IMR-90 (cell line): ENCODE results near the gene OR4D9. TPM values are rescaled to one million over a fixed set of nuclear protein-coding genes. Genes with fewer than 3 reads are reported as not detected.

ENCODE experiments used
- ATAC-seq: fragments of 200-7000 bp; cut with Tn5 transposase; 2 replicates; pipeline ENCODE4 v1.9.1; 2020; ENCODE audit warnings: low read depth, mild to moderate bottlenecking, moderate library complexity
- BruUV-seq: library from RNA; stranded (reverse); fragments of 400-500 nt; replicated peaks from 2 replicates; lab custom pipeline; 2021; lab: Mats Ljungman, UMichigan
- CTCF ChIA-PET: fragments of 300-600 bp; formaldehyde crosslinking; extraction: SDS; loops from one replicate; lab custom pipeline; 2021; ENCODE audit warnings: antibody characterized with exemption; lab: Yijun Ruan, JAX
- POLR2A ChIA-PET: fragments of 300-600 bp; sonication (Branson Sonifier 250); formaldehyde crosslinking; loops from one replicate; lab custom pipeline; 2022; ENCODE audit warnings: antibody characterized with exemption; ENCODE audit not compliant: unreplicated experiment; lab: Charles Lee
- DNase-seq: peaks from one replicate; pipeline ENCODE4 v3.0.0; 2013
- H2AFZ ChIP-seq: replicated peaks from 2 replicates; pipeline ENCODE3; 2013; ENCODE audit warnings: low read length, mild to moderate bottlenecking; ENCODE audit not compliant: poor library complexity
- H2AK5ac ChIP-seq: 2 replicates; pipeline ENCODE4 v1.6.1; 2013; ENCODE audit warnings: low read depth, low read length, inconsistent platforms
- H2AK9ac ChIP-seq: replicated peaks from 2 replicates; pipeline ENCODE3; 2013; ENCODE audit warnings: mild to moderate bottlenecking, low read depth, low read length, moderate library complexity; ENCODE audit not compliant: poor library complexity
- H2BK120ac ChIP-seq: 2 replicates; pipeline ENCODE4 v1.6.1; 2013; ENCODE audit warnings: low read depth, low read length, inconsistent platforms
- H2BK15ac ChIP-seq: 3 replicates; pipeline ENCODE4 v1.6.1; 2013; ENCODE audit warnings: low read depth, low read length, inconsistent platforms
- H2BK20ac ChIP-seq: 2 replicates; pipeline ENCODE4 v1.6.1; 2013; ENCODE audit warnings: low read depth, mild to moderate bottlenecking, inconsistent platforms, low read length, moderate library complexity
- H2BK5ac ChIP-seq: 2 replicates; pipeline ENCODE4 v1.6.1; 2013; ENCODE audit warnings: mild to moderate bottlenecking, low read depth, low read length, inconsistent platforms; ENCODE audit not compliant: poor library complexity, severe bottlenecking
- H3K14ac ChIP-seq: replicated peaks from 2 replicates; pipeline ENCODE4 v1.6.1; 2013; ENCODE audit warnings: low read depth, low read length, inconsistent platforms
- H3K18ac ChIP-seq: 2 replicates; pipeline ENCODE4 v1.6.1; 2013; ENCODE audit warnings: low read depth, low read length, control low read depth
- H3K23ac ChIP-seq: 2 replicates; pipeline ENCODE4 v1.6.1; 2013; ENCODE audit warnings: low read depth, low read length, inconsistent platforms
- H3K27ac ChIP-seq: 2 replicates; pipeline ENCODE4 v1.5.1; 2013; ENCODE audit warnings: mild to moderate bottlenecking, control low read depth, low read length; ENCODE audit not compliant: insufficient read depth
- H3K27me3 ChIP-seq: 2 replicates; pipeline ENCODE4 v1.6.1; 2013; ENCODE audit warnings: low read length; ENCODE audit not compliant: control insufficient read depth, insufficient read depth
- H3K36me3 ChIP-seq: 2 replicates; pipeline ENCODE4 v1.6.1; 2013; ENCODE audit warnings: low read length, mixed read lengths; ENCODE audit not compliant: control insufficient read depth, insufficient read depth
- H3K4ac ChIP-seq: 2 replicates; pipeline ENCODE4 v1.6.1; 2013; ENCODE audit warnings: low read depth, low read length, inconsistent platforms
- H3K4me1 ChIP-seq: 2 replicates; pipeline ENCODE4 v1.6.1; 2013; ENCODE audit warnings: low read length, mixed read lengths; ENCODE audit not compliant: control insufficient read depth, insufficient read depth
- H3K4me2 ChIP-seq: 2 replicates; pipeline ENCODE4 v1.6.1; 2013; ENCODE audit warnings: low read depth, mild to moderate bottlenecking, control low read depth, low read length, moderate library complexity
- H3K4me3 ChIP-seq: 2 replicates; pipeline ENCODE4 v1.5.1; 2013; ENCODE audit warnings: low read depth, mild to moderate bottlenecking, control low read depth, low read length, moderate library complexity; ENCODE audit not compliant: insufficient read depth
- H3K56ac ChIP-seq: 2 replicates; pipeline ENCODE4 v1.6.1; 2013; ENCODE audit warnings: low read length, inconsistent platforms; ENCODE audit not compliant: insufficient read depth; ENCODE audit errors: extremely low read depth
- H3K79me1 ChIP-seq, 2 experiments: 2 replicates each; pipeline ENCODE4 v1.6.1; 2013; ENCODE audit warnings: low read length in 2 of 2, inconsistent platforms in 1 of 2, low read depth in 1 of 2
- H3K9ac ChIP-seq: 2 replicates; pipeline ENCODE4 v1.6.1; 2013; ENCODE audit warnings: low read depth, low read length, control low read depth
- H3K9me1 ChIP-seq: 2 replicates; pipeline ENCODE4 v1.6.1; 2013; ENCODE audit warnings: low read length, inconsistent platforms; ENCODE audit not compliant: insufficient read depth
- H3K9me3 ChIP-seq: 2 replicates; pipeline ENCODE4 v1.6.1; 2013; ENCODE audit warnings: low read length; ENCODE audit not compliant: control insufficient read depth, insufficient read depth
- H4K20me1 ChIP-seq: 2 replicates; pipeline ENCODE4 v1.6.1; 2013; ENCODE audit warnings: low read length, inconsistent platforms; ENCODE audit not compliant: insufficient read depth
- H4K5ac ChIP-seq: 2 replicates; pipeline ENCODE4 v1.6.1; 2013; ENCODE audit warnings: mild to moderate bottlenecking, low read depth, low read length, control low read depth
- H4K8ac ChIP-seq, 2 experiments: 2 replicates each; pipeline ENCODE4 v1.6.1; 2013; ENCODE audit warnings: low read depth in 2 of 2, low read length in 2 of 2, control low read depth in 1 of 2, inconsistent platforms in 1 of 2
- H4K91ac ChIP-seq: 2 replicates; pipeline ENCODE4 v1.6.1; 2013; ENCODE audit warnings: low read depth, low read length, inconsistent platforms; ENCODE audit not compliant: insufficient read depth
- BHLHE40 ChIP-seq: fragments of 150-350 bp; IDR thresholded peaks from 2 replicates; pipeline ENCODE4 v1.6.1; 2016; ENCODE audit warnings: mild to moderate bottlenecking, low read depth, low read length
- CEBPB ChIP-seq: IDR thresholded peaks from 2 replicates; pipeline ENCODE4 v1.6.1; 2012; ENCODE audit warnings: low read depth, low read length, improper control_type of control experiment
- CHD1 ChIP-seq: IDR thresholded peaks from 2 replicates; pipeline ENCODE4 v1.6.1; 2012; ENCODE audit warnings: low read depth, low read length, improper control_type of control experiment
- CTCF ChIP-seq: conservative IDR thresholded peaks from 2 replicates; pipeline ENCODE4 v1.5.1; 2012; ENCODE audit warnings: mild to moderate bottlenecking, low read depth, low read length, improper control_type of control experiment
- ELK1 ChIP-seq: fragments of 150-350 bp; IDR thresholded peaks from 2 replicates; pipeline ENCODE4 v1.6.1; 2016; ENCODE audit warnings: low read depth, mild to moderate bottlenecking, low read length, moderate library complexity, borderline replicate concordance
- FOS ChIP-seq: fragments of 150-350 bp; IDR thresholded peaks from 2 replicates; pipeline ENCODE4 v1.6.1; 2016; ENCODE audit warnings: low read depth, low read length
- MAFK ChIP-seq: IDR thresholded peaks from 2 replicates; pipeline ENCODE4 v1.6.1; 2012; ENCODE audit warnings: low read depth, low read length, improper control_type of control experiment
- MXI1 ChIP-seq: IDR thresholded peaks from 2 replicates; pipeline ENCODE4 v1.6.1; 2012; ENCODE audit warnings: low read depth, mild to moderate bottlenecking, low read length, moderate library complexity, borderline replicate concordance
- NFE2L2 ChIP-seq: fragments of 150-350 bp; IDR thresholded peaks from 2 replicates; pipeline ENCODE4 v1.6.1; 2016; ENCODE audit warnings: low read depth, mild to moderate bottlenecking, low read length
- RAD21 ChIP-seq: IDR thresholded peaks from 2 replicates; pipeline ENCODE4 v1.6.1; 2012; ENCODE audit warnings: low read length, improper control_type of control experiment
- RCOR1 ChIP-seq: IDR thresholded peaks from 2 replicates; pipeline ENCODE4 v1.6.1; 2012; ENCODE audit warnings: mild to moderate bottlenecking, low read length, improper control_type of control experiment; ENCODE audit not compliant: insufficient replicate concordance
- RFX5 ChIP-seq: IDR thresholded peaks from 2 replicates; pipeline ENCODE4 v1.8.0; 2012; ENCODE audit warnings: low read depth, mild to moderate bottlenecking, low read length, moderate library complexity
- SMC3 ChIP-seq: fragments of 150-350 bp; IDR thresholded peaks from 2 replicates; pipeline ENCODE4 v1.6.1; 2016; ENCODE audit warnings: low read depth, mild to moderate bottlenecking, antibody characterized with exemption, low read length, moderate library complexity
- USF2 ChIP-seq: fragments of 150-350 bp; IDR thresholded peaks from 2 replicates; pipeline ENCODE4 v1.6.1; 2017; ENCODE audit warnings: mild to moderate bottlenecking, antibody characterized with exemption, low read length, low read depth
- dilution Hi-C: fragments of 300-500 bp; cut with HindIII; formaldehyde crosslinking; loops from one replicate; pipeline ENCODE4 v1.14.3; 2018; ENCODE audit warnings: low sequenced_read_pairs; ENCODE audit not compliant: unreplicated experiment
- in situ Hi-C: fragments of 300-500 bp; cut with MboI; formaldehyde crosslinking; loops from 3 replicates; pipeline ENCODE4 v1.14.3; 2019; ENCODE audit warnings: low sequenced_read_pairs, inconsistent platforms, mixed read lengths
- intact Hi-C: fragments of 100-400 bp; cut with micrococcal nuclease; formaldehyde crosslinking; loops from 2 replicates; pipeline ENCODE4 v1.10.0; 2022
- polyA plus RNA-seq, 3 experiments: library from polyadenylated mRNA; depleted of rRNA; stranded (reverse); fragments of >200 nt; gene quantifications; 2 replicates each; pipeline ENCODE4 v1.2.3, GENCODE V29; 2012; ENCODE audit warnings: low replicate concordance in 1 of 3
- total RNA-seq: library from RNA; depleted of rRNA; stranded (reverse); fragments of >200 nt; gene quantifications from 2 replicates; pipeline ENCODE4 v1.2.3, GENCODE V29; 2012

Gene OR4D9
- total and polyA plus RNA-seq, 2 of the 4 experiments (the other 2 are of a cell fraction): not detected

GRCh38 chr11:59473015-59473414 is 38.3 kb upstream of the OR4D9 start, which contains the start of gene OR4D10:
Gene OR4D10 (plus strand): TSS chr11:59473315. CDS start chr11:59477430, 4,115 bp downstream.
- Histone ChIP-seq H3K9ac (no peak within 1 kb of the TSS), H3K4me2 (no peak within 1 kb of the TSS), H2BK20ac (no peak within 1 kb of the TSS), H3K4ac (no peak within 1 kb of the TSS), H3K4me3 (no peak within 1 kb of the TSS), H3K56ac (no peak within 1 kb of the TSS), H4K5ac (no peak within 1 kb of the TSS), H3K23ac (no peak within 1 kb of the TSS), H2BK5ac (no peak within 1 kb of the TSS), H2AK9ac (no peak within 1 kb of the TSS), H3K4me1 (no peaks in the 10 kb centered on the region), H3K14ac (no peak within 1 kb of the TSS), H3K79me1 (no peaks in the 10 kb centered on the region), H2BK120ac (no peak within 1 kb of the TSS), H4K91ac (no peak within 1 kb of the TSS), H2BK15ac (no peak within 1 kb of the TSS), H3K9me3 (no peaks in the 10 kb centered on the region), H3K9me1 (no peaks in the 10 kb centered on the region), H3K27me3 (no peaks in the 10 kb centered on the region), H4K8ac (no peak within 1 kb of the TSS), H2AK5ac (no peak within 1 kb of the TSS), H3K27ac (no peak within 1 kb of the TSS), H3K18ac (no peak within 1 kb of the TSS), H4K20me1 (no peaks in the 10 kb centered on the region), H3K36me3 (no peaks in the 10 kb centered on the region), H2AFZ (no peak within 1 kb of the TSS)
- TF ChIP-seq ELK1: no peak
- TF ChIP-seq FOS: no peak
- TF ChIP-seq RFX5: no peak
- no peak for TF ChIP-seq USF2
- TF ChIP-seq CEBPB: no peak
- TF ChIP-seq RCOR1: no peak
- TF ChIP-seq MXI1: no peak
- no peak for TF ChIP-seq CTCF
- TF ChIP-seq RAD21: no peak
- no peak for TF ChIP-seq CHD1
- no peak for TF ChIP-seq MAFK
- no peak for TF ChIP-seq BHLHE40
- TF ChIP-seq NFE2L2: no peak
- TF ChIP-seq SMC3: no peak
- DNase-seq: no peak
- ChIA-PET POLR2A (no interaction called here), CTCF (no interaction called here)
- no peak for ATAC-seq
- dilution Hi-C loops: no loop called here
- intact Hi-C loops: no loop called here
- BruUV-seq: no TSS peak
- in situ Hi-C loops: no loop called here
